Thoracic aorta (tissue), 2 donors: ENCODE results near the gene NPR2. TPM values are rescaled to one million over a fixed set of nuclear protein-coding genes. Genes with fewer than 3 reads are reported as not detected.

Experiments
- ATAC-seq: fragments of 150-250 bp; one replicate; pipeline ENCODE4 v1.8.0; 2017; ENCODE audit warnings: low read depth; ENCODE audit not compliant: insufficient number of reproducible peaks, low FRiP score
- DNase-seq: peaks from one replicate; pipeline ENCODE4 v3.0.0-alpha.2; 2020; ENCODE audit warnings: low spot score
- H3K27ac ChIP-seq, 2 donors: fragments of 200-600 bp; sonication (generic); 1 replicate in 1 of 2; 2 replicates in 1 of 2; pipeline ENCODE4 v1.5.1; 2016; ENCODE audit warnings: mild to moderate bottlenecking in 2 of 2, moderate library complexity in 2 of 2
- H3K27me3 ChIP-seq: fragments of 200-600 bp; sonication (generic); replicated peaks from 2 replicates; pipeline ENCODE4 v1.6.0; 2016; ENCODE audit warnings: mild to moderate bottlenecking; ENCODE audit not compliant: insufficient read depth
- H3K36me3 ChIP-seq: fragments of 200-600 bp; sonication (generic); one replicate; pipeline ENCODE4 v1.5.1; 2016
- H3K4me1 ChIP-seq, 2 donors: fragments of 200-600 bp; sonication (generic); 1 replicate in 1 of 2; 2 replicates in 1 of 2; pipeline versions ENCODE4 v1.5.1 to v1.6.0; 2016; ENCODE audit warnings: low read depth in 2 of 2, mild to moderate bottlenecking in 1 of 2; ENCODE audit not compliant: control insufficient read depth in 1 of 2
- H3K4me3 ChIP-seq: fragments of 200-600 bp; sonication (generic); 2 replicates; pipeline ENCODE4 v1.5.1; 2016; ENCODE audit warnings: mild to moderate bottlenecking
- H3K9me3 ChIP-seq: fragments of 200-600 bp; sonication (generic); 2 replicates; pipeline ENCODE4 v1.5.1; 2016
- CTCF ChIP-seq: fragments of 200-600 bp; sonication (generic); IDR thresholded peaks from one replicate; pipeline ENCODE4 v1.5.1; 2019; ENCODE audit warnings: antibody characterized with exemption
- total RNA-seq, 2 donors: library from RNA; depleted of rRNA; stranded (reverse); fragments of >200 nt; gene quantifications; one replicate each; pipeline versions ENCODE4 v1.1.0 to v1.2.3, GENCODE V29; 2016

NPR2 gene
- total RNA-seq, 2 donors from 2014 or later: 30.8 to 38.2 TPM

DNA sequence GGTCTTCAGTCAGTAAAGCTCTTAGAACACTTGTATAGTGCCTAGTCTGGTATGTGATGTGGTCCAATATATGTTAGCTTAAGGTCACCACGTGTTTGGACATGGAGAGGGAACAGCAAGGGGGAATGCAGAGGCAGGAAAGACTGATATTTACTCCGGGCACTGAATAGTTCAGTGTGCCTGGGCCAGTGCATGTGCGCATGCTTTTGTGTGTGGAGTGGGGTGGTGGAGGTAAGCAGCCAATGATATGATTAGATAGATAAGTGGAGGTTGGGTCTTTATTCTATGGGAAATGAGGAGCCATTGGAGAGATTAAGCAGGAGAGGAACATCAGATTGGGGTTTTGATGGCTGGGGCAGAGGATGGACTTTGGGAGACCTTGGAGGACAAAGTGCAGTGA, 64.8 kb downstream of the NPR2 start:
- Histone ChIP-seq H3K27ac (no peak overlapping the region), H3K9me3 (no peaks in the 10 kb centered on the region), H3K27me3 (no peaks in the 10 kb centered on the region), H3K4me3 (no peak overlapping the region), H3K36me3 (peaks cover 4% of the 10 kb centered on the region), H3K4me1 (no peaks in the 10 kb centered on the region)
- ATAC-seq (no peak), DNase-seq (no peak)
- no peak for TF ChIP-seq CTCF

DNA sequence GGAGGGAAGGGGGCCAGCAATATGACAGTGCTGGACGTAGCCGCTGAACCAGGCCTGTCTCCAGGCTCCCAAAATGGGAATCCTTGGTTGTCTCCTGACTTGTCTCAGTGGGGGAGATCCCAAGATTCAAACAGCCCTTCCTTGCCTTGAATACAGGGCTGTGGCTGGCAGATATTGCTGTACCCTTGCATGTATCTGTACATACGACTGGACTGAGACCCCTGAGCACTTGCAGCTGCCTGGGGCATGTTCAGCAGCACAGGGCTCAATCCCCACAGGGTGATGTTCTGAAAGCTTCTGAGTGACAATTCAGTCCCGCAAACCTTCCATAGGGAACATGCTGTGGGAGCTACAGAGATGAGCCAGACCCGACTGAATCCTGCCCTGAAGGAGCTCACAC, 65.5 kb downstream of the NPR2 start:
- Histone ChIP-seq H3K4me1 (no peaks in the 10 kb centered on the region), H3K27ac (no peak overlapping the region), H3K9me3 (no peaks in the 10 kb centered on the region), H3K36me3 (peaks cover 4% of the 10 kb centered on the region), H3K4me3 (no peak overlapping the region), H3K27me3 (no peaks in the 10 kb centered on the region)
- TF ChIP-seq CTCF: no peak
- DNase-seq (no peak), ATAC-seq (no peak)

DNA sequence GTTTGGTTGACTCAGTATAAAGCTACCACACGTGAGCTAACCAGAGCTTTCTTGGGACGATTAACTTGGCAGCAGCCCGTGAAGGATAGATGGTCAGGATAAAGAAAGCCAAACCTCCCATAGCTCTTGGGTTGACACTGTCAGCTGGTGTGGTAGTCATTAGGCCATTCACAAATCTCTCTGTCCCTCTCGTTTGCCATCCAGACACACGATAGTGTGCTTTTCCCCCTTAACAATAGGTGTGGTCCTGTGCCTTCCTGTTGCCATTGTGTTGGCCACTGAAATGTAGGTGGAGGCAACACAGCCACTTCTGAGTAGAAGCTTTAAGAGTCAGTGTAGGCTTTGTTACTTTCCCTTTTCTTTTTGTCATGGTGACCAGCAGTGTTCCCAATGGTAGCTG, 67.1 kb downstream of the NPR2 start:
- no peak overlapping the region for H3K4me3 ChIP-seq
- no peak for TF ChIP-seq CTCF
- no peaks in the 10 kb centered on the region for H3K9me3 ChIP-seq
- DNase-seq (no peak), ATAC-seq (no peak)
- no peaks in the 10 kb centered on the region for H3K4me1 ChIP-seq
- H3K27me3 ChIP-seq: no peaks in the 10 kb centered on the region
- no peak overlapping the region for H3K27ac ChIP-seq
- H3K36me3 ChIP-seq: peaks cover 4% of the 10 kb centered on the region

Other genes with a start within 250 kb of the NPR2 start
- 10 to 100 TPM; 64.5 to 69.9 TPM for gene TESK1, start 186.3 kb upstream of the NPR2 start, total RNA-seq
- 1 to 10 TPM; 2.2 to 9.9 TPM for gene CD72, start 173.2 kb upstream of the NPR2 start, total RNA-seq
- under 1 TPM in 1 of 2 donors, not detected in 1; 0.68 TPM for gene SIT1, start 140.7 kb upstream of the NPR2 start, total RNA-seq
- 1,000 to 10,000 TPM; 1,550 to 5,543 TPM for gene RMRP, start 133.6 kb upstream of the NPR2 start, total RNA-seq
- gene CCDC107, start 133.3 kb upstream of the NPR2 start, total RNA-seq: 10 to 100 TPM; 75.2 to 92.2 TPM
- gene ARHGEF39, start 126.4 kb upstream of the NPR2 start, total RNA-seq: 1 to 10 TPM in 1 of 2 donors, under 1 TPM in 1; 0.54 to 1.2 TPM
- gene CA9, start 117.7 kb upstream of the NPR2 start, total RNA-seq: 10 to 100 TPM in 1 of 2 donors, not detected in 1; 10.7 TPM
- gene TPM2, start 101.7 kb upstream of the NPR2 start, total RNA-seq: 1,000 to 10,000 TPM; 4,158 to 5,700 TPM
- 1,000 to 10,000 TPM in 1 of 2 donors, 100 to 1,000 TPM in 1; 889 to 1,019 TPM for gene TLN1, start 59.4 kb upstream of the NPR2 start, total RNA-seq
- gene CREB3, start 58.9 kb upstream of the NPR2 start, total RNA-seq: 10 to 100 TPM; 46.0 to 62.4 TPM
- gene GBA2, start 42.4 kb upstream of the NPR2 start, total RNA-seq: 100 to 1,000 TPM in 1 of 2 donors, 10 to 100 TPM in 1; 75.8 to 115 TPM
- gene RGP1, start 42.3 kb upstream of the NPR2 start, total RNA-seq: 10 to 100 TPM; 23.0 to 24.5 TPM
- not detected for gene MSMP, start 37.3 kb upstream of the NPR2 start, total RNA-seq
- 1 to 10 TPM in 1 of 2 donors, under 1 TPM in 1; 0.21 to 5.7 TPM for gene SPAG8, start 20.7 kb downstream of the NPR2 start, total RNA-seq
- 10 to 100 TPM; 18.4 to 45.4 TPM for gene HINT2, start 23.5 kb downstream of the NPR2 start, total RNA-seq
- not detected for gene FAM221B, start 37.1 kb downstream of the NPR2 start, total RNA-seq
- 10 to 100 TPM; 14.6 to 24.2 TPM for gene TMEM8B, start 37.6 kb downstream of the NPR2 start, total RNA-seq
- not detected for gene OR13J1, start 78.8 kb downstream of the NPR2 start, total RNA-seq
- gene HRCT1, start 114.6 kb downstream of the NPR2 start, total RNA-seq: 10 to 100 TPM; 20.4 to 23.6 TPM
- 1 to 10 TPM; 3.2 to 4.9 TPM for gene SPAAR, start 117.9 kb downstream of the NPR2 start, total RNA-seq
- not detected for gene OR2S2, start 166.6 kb downstream of the NPR2 start, total RNA-seq
- gene RECK, start 245.3 kb downstream of the NPR2 start, total RNA-seq: 10 to 100 TPM; 19.8 to 30.5 TPM